ENCODE results near the gene SELE.
"Not testable (repeated sequence)": the region's sequence is repeated elsewhere in the genome, so short reads cannot be mapped to it uniquely, and the experiment has no call there.

SELE gene

GRCh38 chr1:169723763-169724162, 10.1 kb downstream of the SELE start:
- no peak for DNase-seq (ENCODE audit: low read depth)

- DNase-seq (ENCODE audit: low read depth), result no peak
Measured at GRCh38 chr1:169722779-169723178, 11.1 kb downstream of the SELE start.

- DNase-seq (ENCODE audit: low read depth), result not testable (repeated sequence)
Measured at GRCh38 chr1:169715100-169715499, 18.8 kb downstream of the SELE start.

GRCh38 chr1:169713090-169713489, 20.8 kb downstream of the SELE start:
- not testable (repeated sequence) for DNase-seq (ENCODE audit: low read depth)

- no peak for DNase-seq (ENCODE audit: low read depth)
Measured at GRCh38 chr1:169712309-169712631, 21.6 kb downstream of the SELE start.

GRCh38 chr1:169711469-169712308, 22.2 kb downstream of the SELE start, which contains the start of gene SELL:
SELL (minus strand) TSS chr1:169711620; CDS start chr1:169711498, 122 bp downstream.
- DNase-seq (ENCODE audit: low read depth), result peak; percentile 37

- no peak for DNase-seq (ENCODE audit: low read depth)
Measured at GRCh38 chr1:169708647-169709046, 25.2 kb downstream of the SELE start.

- no peak for DNase-seq (ENCODE audit: low read depth)
Measured at GRCh38 chr1:169707912-169708604, 25.8 kb downstream of the SELE start.

- DNase-seq (ENCODE audit: low read depth), result no peak
Measured at GRCh38 chr1:169704797-169705196, 29.1 kb downstream of the SELE start.

GRCh38 chr1:169701261-169702005, 32.4 kb downstream of the SELE start:
- DNase-seq (ENCODE audit: low read depth), result no peak

- no peak for DNase-seq (ENCODE audit: low read depth)
Measured at GRCh38 chr1:169699707-169700106, 34.2 kb downstream of the SELE start.

GRCh38 chr1:169698976-169699375, 34.9 kb downstream of the SELE start:
- DNase-seq (ENCODE audit: low read depth), result no peak

- no peak for DNase-seq (ENCODE audit: low read depth)
Measured at GRCh38 chr1:169697755-169698154, 36.1 kb downstream of the SELE start.

GRCh38 chr1:169696273-169697100, 37.4 kb downstream of the SELE start:
- no peak for DNase-seq (ENCODE audit: low read depth)

GRCh38 chr1:169694304-169695075, 39.4 kb downstream of the SELE start:
- DNase-seq (ENCODE audit: low read depth), result no peak

GRCh38 chr1:169692756-169693460, 41.0 kb downstream of the SELE start:
- DNase-seq (ENCODE audit: low read depth), result no peak

- no peak for DNase-seq (ENCODE audit: low read depth)
Measured at GRCh38 chr1:169690489-169690888, 43.4 kb downstream of the SELE start.

- no peak for DNase-seq (ENCODE audit: low read depth)
Measured at GRCh38 chr1:169689395-169689794, 44.5 kb downstream of the SELE start.

- not testable (repeated sequence) for DNase-seq (ENCODE audit: low read depth)
Measured at GRCh38 chr1:169688377-169688776, 45.5 kb downstream of the SELE start.

GRCh38 chr1:169683661-169684060, 50.2 kb downstream of the SELE start:
- DNase-seq (ENCODE audit: low read depth), result no peak
